ENCODE data around the gene RAD54L2. TPM values are rescaled to one million over a fixed set of nuclear protein-coding genes. Genes with fewer than 3 reads are reported as not detected.
A peak's percentile ranks its signal among the peaks of the same experiment; 100 is the strongest.
"Not testable (repeated sequence)": the region's sequence is repeated elsewhere in the genome, so short reads cannot be mapped to it uniquely, and the experiment has no call there.

The RAD54L2 gene, protein sequence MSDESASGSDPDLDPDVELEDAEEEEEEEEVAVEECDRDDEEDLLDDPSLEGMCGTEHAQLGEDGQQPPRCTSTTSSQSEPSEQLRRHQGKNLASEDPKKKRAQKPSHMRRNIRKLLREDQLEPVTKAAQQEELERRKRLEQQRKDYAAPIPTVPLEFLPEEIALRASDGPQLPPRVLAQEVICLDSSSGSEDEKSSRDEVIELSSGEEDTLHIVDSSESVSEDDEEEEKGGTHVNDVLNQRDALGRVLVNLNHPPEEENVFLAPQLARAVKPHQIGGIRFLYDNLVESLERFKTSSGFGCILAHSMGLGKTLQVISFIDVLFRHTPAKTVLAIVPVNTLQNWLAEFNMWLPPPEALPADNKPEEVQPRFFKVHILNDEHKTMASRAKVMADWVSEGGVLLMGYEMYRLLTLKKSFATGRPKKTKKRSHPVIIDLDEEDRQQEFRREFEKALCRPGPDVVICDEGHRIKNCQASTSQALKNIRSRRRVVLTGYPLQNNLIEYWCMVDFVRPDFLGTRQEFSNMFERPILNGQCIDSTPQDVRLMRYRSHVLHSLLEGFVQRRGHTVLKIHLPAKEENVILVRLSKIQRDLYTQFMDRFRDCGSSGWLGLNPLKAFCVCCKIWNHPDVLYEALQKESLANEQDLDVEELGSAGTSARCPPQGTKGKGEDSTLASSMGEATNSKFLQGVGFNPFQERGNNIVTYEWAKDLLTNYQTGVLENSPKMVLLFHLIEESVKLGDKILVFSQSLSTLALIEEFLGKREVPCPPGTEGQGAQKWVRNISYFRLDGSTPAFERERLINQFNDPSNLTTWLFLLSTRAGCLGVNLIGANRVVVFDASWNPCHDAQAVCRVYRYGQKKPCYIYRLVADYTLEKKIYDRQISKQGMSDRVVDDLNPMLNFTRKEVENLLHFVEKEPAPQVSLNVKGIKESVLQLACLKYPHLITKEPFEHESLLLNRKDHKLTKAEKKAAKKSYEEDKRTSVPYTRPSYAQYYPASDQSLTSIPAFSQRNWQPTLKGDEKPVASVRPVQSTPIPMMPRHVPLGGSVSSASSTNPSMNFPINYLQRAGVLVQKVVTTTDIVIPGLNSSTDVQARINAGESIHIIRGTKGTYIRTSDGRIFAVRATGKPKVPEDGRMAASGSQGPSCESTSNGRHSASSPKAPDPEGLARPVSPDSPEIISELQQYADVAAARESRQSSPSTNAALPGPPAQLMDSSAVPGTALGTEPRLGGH (N-terminal part only)
- total RNA-seq: 11.3 and 14.7 TPM in 2 replicates

DNA sequence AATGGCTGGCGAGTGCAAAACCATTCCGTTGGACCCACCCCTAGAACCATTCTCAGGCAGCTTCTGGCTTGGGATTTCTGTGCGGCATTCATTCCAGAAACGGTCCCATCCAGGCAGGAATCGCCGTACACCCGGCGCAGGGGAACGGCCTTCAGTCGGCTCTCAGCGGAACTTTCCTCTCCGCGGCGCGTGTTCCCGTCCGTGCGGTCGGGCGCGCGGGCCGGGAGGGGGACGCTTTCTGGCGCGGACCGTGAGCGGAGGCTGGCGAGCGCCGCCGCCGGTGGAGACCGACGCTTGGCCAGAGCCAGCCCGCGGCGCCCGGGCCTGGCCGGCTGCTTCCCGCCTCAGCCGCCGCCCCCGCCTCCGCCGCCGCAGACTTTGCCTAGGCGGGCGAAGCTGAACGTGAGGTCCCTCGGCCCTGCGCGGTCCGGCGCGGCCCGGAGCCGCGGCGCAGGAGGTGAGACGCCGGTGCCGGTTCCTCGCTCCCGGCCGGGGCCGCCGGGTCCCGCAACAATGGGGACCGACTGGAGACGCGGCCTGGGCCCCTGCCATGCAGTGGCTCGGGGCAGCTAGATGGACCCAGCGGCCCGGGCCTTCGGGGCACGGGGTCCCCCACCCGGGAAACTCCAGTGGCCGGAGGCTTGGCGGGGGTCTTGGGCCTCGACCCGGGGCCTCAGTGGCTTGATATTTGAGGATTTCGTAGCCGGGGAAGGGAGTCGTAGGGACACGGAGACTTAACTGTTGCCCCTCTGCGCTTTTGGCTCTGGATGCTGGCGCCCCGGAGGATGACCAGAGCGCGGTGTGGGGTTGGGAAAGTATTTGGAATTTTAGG, at the start of gene RAD54L2:
Gene RAD54L2, plus strand, starts transcription at position 261 of the 832 bp plus-strand sequence. CDS start 51,702 bp downstream, outside the sequence.
- peak; percentile 67 to 88 for DNase-seq (ENCODE audit: low read depth in 2 of 2)

DNA sequence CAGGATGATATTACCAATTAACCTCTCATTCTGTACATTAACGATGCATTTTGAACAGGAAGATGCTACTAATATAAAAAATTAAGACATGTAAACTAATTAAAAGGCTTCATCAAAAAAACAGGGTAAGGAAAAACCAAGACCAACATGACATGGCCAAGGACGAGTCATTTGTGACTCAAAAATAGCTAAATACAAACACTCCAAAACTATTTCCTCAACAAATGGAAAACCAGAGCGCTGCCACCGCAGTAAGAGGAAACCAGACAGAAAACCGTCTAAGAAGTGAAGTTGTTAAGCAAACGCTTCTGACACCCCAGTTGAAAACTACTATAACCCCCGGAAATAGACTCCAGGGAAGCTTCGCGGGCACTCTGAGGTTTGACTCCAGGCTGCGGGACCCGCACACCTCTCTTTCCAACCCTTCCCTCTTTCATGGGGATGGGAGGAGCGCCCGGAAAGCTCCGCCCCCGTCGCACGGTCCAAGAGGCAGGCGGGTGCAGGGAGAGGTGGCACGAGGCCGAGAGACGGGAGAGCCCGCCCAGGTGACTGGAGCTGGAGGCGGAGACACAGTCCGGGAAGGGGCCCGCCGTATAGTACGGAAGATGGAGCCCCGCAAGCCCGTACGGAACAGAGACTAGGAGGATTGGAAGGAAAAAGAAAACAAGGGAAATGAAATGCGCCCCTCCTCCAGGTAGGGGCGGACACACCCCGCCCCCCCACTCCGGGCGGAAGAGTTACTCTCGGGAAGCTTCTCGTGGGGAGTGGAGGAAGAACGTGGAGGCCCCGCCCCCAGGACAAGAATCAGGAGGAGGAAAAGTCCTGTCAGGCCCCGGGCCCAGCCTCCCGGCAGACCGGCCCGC, 39.4 kb upstream of the RAD54L2 start:
- DNase-seq (ENCODE audit: low read depth in 2 of 2): peak; percentile 86 to 97

DNA sequence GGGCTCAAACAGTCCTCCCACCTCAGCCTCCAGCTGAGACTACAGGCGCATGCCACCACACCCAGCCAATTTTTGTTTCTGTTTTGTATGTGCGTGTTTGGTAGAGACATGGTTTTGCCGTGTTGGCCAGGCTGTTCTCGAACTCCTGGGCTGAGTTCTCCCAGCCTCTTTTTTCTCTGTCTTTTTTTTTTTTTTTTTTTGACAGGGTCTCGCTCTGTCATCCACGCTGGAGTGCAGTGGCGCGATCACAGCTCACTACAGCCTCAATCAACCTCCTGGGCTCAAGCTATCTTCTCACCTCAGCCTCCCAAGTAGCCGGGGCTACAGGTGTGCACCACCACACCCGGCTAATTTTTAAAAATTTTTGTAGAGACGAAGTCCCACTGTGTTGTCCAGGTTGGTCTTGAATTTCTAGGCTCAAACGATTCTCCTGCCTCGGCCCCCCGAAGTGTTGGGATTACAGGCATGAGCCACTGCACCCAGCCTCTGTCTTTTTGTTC, 37.8 kb upstream of the RAD54L2 start:
- no peak for DNase-seq (ENCODE audit: low read depth in 2 of 2)

DNA sequence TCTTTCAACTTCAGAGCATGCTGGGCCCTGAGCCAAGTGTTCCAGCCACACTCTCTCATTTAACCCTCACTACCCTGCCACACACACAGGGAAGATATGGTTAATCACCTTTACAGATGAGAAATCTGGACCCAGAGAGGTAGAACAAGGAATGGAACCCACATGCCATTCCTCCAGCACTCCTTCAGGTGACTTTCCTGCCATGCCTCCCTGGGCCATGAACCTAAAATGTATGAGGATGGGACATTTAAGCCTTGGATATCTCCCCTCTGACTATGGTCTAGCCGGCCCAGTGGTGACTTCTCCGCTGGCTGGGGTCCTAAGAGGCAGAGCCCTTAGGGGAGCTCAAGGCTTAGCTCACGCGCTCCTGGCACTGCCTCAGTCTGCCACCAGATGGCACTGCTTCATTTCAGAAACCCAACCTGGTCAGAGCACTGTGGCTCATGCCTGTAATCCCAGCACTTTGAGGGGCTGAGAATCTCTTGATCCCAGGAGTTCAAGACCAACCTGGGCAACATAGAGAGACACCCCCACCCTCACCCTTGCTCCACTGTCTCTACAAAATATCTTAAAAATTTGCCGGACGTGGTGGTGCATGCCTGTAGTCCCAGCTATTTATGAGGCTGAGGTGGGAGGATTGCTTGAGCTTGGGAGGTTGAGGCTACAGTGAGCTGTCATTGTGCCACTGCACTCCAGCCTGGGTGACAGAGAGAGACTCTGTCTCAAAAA, 36.5 kb upstream of the RAD54L2 start:
- peak; percentile 65 to 79 for DNase-seq (ENCODE audit: low read depth in 2 of 2)

DNA sequence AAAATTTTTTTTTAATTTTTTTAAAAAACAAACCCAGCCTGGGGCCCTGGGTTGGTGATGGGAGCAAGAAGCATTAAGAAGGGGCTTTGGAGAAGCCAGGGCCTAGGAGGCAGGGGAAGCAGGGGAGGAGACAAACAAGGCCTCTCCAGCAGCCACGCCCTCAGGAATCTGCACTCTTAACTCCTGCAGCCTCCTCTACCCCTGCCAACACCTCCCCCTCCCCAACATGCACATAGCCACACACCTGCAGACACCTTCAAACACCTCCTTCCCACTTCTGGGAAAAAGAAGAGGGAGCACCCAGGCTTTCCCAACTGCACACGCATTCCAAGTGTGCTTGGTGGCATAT, 36.0 kb upstream of the RAD54L2 start:
- DNase-seq (ENCODE audit: low read depth in 2 of 2): no peak

DNA sequence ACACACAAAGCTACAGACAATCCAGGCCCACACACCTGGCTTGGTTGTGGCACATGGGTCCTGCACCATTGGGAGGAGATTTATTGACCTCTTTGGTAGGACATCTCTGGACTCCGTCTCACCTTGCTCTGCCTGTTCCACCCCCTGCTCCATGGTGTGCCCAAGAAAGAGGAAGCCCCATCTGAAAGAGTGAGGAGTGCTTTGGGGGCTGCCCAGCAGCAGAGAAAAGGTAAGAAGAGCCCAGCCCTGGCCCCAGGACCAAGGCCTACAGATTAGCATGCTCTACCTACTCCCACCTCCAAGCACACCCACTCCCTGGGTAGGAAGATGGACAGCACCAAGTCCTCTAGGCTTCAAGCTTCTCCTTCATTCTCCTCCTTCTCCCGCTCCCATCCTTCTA, 35.5 kb upstream of the RAD54L2 start:
- no peak for DNase-seq (ENCODE audit: low read depth in 2 of 2)

DNA sequence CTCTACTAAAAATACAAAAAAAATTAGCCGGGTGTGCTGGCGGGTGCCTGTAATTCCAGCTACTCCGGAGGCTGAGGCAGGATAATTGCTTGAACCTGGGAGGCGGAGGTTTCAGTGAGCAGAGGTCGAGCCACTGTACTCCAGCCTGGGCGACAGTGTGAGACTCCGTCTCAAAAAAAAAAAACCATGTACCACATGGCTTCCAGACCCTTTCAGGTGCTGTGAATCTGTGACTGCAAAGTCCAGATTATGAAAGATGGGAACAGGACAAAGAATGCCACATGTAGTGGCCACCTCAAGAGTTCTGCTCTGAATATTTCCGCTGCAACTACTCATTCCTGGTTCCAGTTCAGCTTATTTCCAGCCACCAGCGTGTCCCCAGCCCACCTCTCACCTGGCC, 30.3 kb upstream of the RAD54L2 start:
- DNase-seq (ENCODE audit: low read depth in 2 of 2): no peak

DNA sequence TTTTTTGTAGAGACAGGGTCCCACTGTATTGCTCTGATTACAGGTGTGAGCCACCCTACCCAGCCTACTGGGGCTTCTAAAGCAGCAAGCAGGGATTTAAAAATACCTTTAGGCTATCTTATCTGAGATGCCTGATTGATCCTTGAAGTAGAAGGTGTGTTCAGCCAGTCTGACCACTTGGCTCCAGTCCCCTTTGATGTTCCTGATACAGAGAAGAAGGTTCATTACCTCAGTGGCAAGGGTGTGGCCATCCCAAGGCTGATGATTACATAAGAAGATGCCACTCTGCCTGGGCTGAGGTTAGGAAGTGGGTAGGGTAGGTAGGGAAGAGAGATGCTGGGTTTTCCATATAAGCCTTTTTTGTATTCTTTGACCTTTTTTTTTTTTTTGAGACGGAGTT, 27.5 kb upstream of the RAD54L2 start:
- DNase-seq (ENCODE audit: low read depth in 2 of 2): no peak

DNA sequence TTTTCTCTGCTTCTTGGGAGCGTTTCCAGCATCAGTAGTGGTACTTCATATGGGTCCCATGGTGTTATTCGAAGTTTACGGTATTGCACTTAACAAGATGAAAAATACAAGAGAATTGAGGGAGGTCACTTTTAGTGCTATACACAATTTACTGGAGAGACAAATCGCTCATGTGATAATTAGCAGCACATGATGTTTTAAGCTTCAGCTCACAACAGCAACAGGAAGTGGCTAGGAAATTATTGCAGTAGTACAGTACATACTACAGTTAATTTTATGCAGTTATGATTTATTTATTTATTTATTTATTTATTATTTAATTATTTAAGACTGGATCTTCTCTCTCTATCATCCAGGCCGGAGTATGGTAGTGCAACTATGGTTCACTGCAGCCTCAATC, 24.3 kb upstream of the RAD54L2 start:
- DNase-seq (ENCODE audit: low read depth in 2 of 2): no peak

DNA sequence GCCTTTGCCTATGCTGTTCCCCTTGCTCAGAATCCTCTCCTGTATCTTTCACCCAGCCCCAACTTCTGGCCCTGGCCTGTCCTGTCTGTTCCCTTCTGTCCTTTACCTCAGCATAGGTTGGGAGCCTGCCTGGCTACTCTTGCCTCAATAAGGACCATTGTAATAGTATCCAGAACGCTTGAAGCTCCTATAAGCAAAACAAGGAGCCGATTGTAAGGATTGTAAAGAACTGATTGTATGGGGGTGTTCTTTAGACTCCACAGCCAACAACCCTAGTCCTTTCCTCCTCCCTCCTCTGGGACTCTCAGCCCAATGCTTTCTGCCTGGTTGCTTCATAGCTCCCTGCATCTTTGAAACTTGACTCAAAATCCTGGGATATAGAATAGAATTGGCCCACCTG, 18.7 kb upstream of the RAD54L2 start:
- DNase-seq (ENCODE audit: low read depth in 2 of 2): no peak

DNA sequence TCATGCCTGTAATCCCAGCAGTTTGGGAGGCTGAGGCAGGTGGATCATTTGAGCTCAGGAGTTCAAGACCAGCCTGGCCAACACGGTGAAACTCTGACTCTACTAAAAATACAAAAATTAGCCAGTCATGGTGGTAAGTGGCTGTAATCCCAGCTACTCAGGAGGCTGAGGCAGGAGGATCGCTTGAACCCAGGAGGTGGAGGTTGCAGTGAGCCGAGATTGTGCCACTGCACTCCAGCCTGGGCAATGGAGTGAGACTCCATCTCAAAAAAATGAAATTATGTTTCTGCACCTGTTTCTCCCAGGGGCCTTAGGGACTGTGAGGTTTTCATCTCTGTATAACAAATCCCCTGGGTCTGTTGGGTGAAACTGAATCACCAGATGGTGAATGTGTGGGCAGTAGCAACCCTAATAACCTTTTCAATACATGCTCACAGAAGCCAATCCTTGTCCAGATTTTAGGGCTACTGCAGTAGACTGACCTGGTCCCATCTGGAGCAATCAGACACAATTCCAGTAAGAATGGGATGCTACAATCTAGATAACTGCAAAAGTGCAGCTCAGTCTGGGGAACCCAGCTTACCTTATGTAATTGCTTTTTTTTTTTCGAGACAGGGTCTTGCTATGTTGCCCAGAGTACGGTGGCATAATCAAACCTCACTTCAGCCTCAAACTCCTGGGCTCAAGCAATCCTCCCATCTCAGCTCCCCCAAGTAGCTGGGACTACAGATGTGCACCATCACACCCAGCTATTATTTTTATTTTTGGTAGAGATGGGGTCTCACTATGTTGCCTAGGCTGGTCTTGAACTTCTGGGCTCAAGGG, 17.4 kb upstream of the RAD54L2 start:
- DNase-seq (ENCODE audit: low read depth in 2 of 2): not testable (repeated sequence)

DNA sequence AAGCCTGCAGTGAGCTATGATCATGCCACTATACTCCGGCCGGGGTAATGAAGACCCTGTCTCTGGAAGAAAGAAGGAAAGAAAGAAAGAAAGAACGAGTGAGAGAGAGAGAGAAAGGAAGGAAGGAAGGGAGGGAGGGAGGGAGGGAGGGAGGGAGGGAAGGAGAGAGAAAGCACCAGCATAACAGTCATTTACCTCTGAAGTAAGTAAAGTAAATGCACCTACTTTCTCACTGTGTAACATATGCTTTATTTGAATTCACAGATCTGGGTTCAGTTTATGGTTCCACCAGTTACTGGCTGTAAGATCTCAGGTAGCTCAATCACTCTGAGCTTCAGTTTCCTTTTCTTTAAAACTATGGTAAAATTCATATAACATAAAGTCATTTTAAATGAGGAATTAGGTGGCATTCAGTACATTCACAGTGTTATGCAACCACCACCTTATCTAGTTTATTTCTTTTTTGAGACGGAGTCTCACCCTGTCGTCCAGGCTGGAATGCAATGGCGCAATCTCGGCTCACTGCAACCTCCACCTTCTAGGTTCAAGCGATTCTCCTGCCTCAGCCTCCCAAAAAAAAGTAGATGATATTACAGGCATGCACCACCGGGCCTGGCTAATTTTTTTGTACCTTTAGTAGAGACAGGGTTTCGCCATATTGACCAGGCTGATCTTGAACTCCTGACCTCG, 16.1 kb upstream of the RAD54L2 start:
- DNase-seq (ENCODE audit: low read depth in 2 of 2): no peak

DNA sequence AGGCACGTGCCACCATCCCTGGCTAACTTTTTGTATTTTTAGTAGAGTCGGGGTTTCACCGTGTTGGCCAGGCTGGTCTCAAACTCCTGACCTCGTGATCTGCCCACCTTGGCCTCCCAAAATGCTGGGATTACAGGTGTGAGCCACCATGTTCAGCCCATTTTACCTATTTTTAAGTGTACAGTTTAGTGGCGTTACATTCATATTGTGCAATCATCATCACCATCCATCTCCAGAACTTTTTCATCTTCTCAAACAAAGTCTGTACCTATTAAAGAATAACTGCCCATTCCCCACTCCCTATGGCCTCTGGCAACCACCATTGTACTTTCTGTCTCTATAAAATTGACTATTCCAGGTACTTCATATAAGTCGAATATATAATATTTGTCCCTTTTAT, 13.6 kb upstream of the RAD54L2 start:
- not testable (repeated sequence) for DNase-seq (ENCODE audit: low read depth in 2 of 2)

DNA sequence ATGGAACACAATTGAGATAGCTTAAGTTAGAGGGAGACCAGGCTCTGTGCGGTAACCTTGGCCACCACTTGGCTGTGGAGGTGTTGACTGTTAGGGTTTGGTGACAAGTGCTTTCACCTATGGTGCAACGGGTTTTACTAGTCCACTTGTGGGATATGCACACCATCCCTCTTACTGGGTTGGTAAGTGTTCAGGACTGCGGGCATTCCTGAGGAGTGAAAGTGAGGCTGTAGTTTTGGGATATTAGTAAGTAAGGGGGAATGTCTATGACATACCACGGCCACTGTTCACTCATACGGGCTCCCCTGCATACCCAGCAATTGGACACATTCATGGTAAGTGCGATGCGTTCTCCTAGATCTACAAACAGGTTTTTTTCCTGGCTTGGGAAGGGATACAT, 8.0 kb upstream of the RAD54L2 start:
- DNase-seq (ENCODE audit: low read depth in 2 of 2): no peak

DNA sequence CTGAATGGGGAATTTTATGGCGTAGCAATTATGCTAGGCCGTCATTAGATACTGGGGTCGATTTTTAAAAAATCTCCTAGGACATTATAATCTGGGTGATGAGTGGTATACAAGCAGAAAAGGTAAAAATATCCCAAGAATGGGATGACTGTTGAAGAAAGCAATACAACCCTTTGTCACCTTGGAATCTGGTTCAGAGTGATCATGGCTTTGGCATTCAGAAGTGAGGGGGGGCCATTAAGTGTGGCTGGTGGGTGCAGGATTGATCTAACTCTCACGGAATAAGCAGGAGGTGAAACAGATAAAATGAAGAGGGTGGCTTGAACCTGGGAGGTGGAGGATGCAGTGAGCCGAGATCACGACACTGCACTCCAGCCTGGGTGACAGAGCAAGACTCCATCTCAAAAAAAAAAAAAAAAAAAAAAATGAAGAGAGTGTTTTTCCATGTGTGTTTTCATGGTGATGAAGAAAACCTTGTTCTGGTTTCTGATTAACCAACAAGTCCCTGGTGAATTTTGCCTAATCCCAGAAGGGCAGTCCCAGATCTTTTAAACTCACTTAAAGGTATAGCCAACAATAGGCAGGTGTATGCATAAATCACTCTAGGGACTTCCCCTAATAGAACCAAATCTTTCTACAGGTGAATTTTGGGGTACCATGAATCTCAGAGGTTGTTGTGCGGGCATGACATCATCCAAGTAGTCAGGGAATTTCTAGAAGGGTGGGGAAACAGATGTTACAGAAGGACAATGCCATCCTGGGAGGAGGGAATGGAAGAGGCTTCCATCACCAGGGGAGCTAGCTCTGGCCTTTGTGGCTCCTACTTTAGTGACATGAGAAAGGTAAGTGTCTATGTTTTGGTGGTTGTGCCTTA, 3.1 kb upstream of the RAD54L2 start:
- DNase-seq (ENCODE audit: low read depth in 2 of 2): no peak

DNA sequence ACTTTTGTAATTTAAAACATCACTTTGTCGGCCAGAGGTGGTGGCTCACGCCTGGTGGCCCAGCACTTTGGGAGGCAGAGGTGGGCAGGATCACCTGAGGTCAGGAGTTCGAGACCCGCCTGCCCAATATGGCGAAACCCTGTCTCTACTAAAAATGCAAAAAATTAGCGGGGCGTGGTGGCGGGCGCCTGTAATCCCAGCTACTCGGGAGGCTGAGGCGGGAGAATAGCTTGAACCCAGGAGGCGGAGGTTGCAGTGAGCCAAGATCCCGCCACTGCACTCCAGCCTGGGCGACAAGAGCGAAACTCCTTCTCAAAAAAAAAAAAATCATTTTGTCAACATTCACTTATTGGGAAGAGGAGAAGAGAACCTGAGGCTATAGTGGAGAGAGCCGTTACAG, 888 bp upstream of the RAD54L2 start:
- DNase-seq (ENCODE audit: low read depth in 2 of 2): not testable (repeated sequence)

DNA sequence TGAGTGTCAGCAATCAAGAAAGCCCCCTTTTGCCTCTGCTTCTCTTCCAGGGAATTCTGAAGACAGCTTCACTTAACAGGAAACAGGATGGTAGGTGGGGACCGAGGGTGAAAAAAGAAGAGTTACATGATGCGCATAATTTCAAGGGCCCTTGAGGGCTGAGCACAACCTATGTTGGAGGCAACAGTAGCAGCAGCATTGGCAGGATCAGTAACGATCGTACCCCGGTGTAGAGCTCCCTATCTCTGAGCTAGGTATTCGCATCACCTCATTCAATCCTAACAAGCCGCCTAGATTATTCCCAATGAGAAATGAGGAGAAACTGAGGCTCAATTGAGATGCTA, 432 bp upstream of the RAD54L2 start:
- DNase-seq (ENCODE audit: low read depth in 2 of 2): no peak

All from dermis microvascular lymphatic vessel endothelial cell (primary cell).